ENCODE measurements around the gene KRT81. TPM values are rescaled to one million over a fixed set of nuclear protein-coding genes. Genes with fewer than 3 reads are reported as not detected.
A peak's percentile ranks its signal among the peaks of the same experiment; 100 is the strongest.
"Not testable (repeated sequence)": the region's sequence is repeated elsewhere in the genome, so short reads cannot be mapped to it uniquely, and the experiment has no call there.

KRT81 gene
- total RNA-seq, 1 donor from 2014 or later = 0.83 TPM

DNA sequence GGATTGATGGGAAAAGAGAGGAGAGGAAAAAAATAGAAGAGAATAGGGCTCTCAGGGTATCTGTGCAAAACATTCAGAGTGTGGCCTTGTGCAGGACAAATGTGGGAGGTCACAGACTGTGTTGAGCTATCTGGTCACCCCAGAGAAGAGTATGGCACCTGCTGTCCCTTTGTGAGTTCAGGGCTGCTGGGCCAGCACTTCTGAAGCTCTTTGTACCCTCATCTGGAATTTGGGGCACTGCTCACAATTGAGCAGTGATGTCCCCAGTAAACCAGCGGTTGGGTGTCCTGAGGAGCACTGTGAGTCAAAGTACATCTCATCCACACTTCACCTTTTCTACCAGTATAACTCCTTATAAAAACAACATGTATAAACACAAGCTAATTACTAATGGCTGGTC, 2.6 kb upstream of the KRT81 start:
- H3K27me3 Mint-ChIP-seq (ENCODE audit: unreplicated experiment) = peaks cover 57% of the 10 kb centered on the region
- no peak overlapping the region for H3K27ac Mint-ChIP-seq (ENCODE audit: unreplicated experiment)
- no peaks in the 10 kb centered on the region for H3K36me3 Mint-ChIP-seq (ENCODE audit: unreplicated experiment)

DNA sequence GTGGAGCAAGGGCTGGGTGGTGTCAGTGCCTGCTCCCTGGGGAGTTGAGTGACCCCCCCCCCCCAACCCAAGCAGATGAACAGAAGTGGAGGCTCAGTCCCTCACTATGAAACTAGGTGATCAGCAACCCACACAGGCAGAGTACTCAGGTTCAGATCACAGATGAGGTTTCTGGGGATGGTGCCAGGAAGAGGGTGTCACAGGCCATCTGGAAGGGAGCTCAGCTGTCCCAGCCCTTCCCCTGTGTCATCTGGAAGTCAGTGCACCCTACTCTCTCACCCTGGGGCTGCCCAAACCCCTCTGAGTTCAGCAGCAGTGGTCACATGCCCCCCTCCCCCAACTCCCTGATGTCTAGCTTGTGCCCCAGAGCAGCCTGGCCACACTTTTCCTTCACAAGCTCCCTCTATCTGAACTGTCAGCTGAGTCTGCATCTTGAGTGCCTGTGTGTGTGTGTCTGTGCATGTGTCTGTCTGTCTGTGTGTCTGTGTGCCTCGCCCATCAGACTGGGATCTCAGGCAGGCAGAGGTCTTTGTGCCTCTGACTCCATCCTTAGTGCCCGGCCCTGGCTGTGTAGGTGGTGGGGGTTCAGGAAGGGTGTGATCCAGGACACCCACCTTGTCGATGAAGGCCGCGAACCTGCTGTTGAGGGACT, 725 bp downstream of the KRT81 start:
- peaks cover 31% of the 10 kb centered on the region for H3K27me3 Mint-ChIP-seq (ENCODE audit: unreplicated experiment)
- not testable (repeated sequence) for H3K4me3 Mint-ChIP-seq (ENCODE audit: unreplicated experiment); H3K9me3 Mint-ChIP-seq (ENCODE audit: unreplicated experiment)

More for the DNA sequence above, 2.6 kb upstream of the KRT81 start:
- Mint-ChIP-seq H3K9me3 (ENCODE audit: unreplicated experiment) (no peaks in the 10 kb centered on the region), H3K4me3 (ENCODE audit: unreplicated experiment) (no peak overlapping the region), H3K4me1 (ENCODE audit: unreplicated experiment) (no peaks in the 10 kb centered on the region)
- DNase-seq (ENCODE audit: extremely low spot score, unreplicated experiment) = peak; percentile 21
- TF ChIP-seq, protein P1, sequence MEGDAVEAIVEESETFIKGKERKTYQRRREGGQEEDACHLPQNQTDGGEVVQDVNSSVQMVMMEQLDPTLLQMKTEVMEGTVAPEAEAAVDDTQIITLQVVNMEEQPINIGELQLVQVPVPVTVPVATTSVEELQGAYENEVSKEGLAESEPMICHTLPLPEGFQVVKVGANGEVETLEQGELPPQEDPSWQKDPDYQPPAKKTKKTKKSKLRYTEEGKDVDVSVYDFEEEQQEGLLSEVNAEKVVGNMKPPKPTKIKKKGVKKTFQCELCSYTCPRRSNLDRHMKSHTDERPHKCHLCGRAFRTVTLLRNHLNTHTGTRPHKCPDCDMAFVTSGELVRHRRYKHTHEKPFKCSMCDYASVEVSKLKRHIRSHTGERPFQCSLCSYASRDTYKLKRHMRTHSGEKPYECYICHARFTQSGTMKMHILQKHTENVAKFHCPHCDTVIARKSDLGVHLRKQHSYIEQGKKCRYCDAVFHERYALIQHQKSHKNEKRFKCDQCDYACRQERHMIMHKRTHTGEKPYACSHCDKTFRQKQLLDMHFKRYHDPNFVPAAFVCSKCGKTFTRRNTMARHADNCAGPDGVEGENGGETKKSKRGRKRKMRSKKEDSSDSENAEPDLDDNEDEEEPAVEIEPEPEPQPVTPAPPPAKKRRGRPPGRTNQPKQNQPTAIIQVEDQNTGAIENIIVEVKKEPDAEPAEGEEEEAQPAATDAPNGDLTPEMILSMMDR (IDR thresholded peaks at IDR 0.05) = no peak

DNA sequence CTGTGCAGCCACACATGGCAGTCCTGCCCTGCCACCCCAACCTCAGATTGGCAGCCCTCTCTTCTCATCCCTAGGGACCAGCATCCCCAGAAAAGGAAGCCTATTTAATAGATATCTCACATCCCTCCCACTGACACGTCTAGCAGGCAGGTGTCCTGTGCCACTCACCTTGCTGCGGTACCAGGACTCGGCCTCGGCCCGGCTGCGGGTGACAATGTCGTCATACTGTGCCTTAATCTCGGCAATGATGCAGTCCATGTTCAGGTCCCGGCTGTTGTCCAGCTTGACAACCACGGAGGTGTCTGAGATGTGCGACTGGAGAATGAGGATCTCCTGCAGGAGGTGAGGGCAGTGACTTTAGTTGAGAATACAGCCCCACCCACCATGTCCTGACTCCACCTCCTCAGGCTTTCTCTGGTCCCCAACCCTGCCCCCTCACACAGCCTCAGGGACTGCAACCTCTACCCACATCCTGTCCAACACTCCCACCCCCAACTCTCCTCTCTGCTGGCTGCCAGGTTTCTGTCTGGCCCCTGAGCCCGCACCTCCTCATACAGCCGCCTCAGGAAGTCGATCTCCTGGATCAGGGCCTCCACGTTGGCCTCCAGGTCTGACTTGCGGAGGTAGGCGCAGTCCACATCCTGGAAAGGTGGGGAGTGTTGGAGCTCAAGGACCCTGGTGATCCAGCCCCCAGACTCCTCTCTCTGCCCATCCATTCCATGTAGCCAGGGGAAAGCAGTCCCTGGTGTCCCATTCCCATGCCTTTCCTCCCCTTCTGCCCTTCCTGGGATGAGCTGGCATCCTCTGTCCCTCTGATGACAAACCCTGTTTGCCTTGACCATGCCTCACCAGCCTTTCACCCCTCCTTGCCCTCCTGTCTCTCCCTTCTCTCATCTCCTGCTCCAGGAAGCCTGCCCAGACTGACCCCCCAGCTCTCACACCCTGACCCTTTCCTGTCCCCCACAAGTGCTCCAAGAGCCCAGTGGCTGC, 3.2 kb downstream of the KRT81 start:
- peak; percentile 75 for DNase-seq (ENCODE audit: extremely low spot score, unreplicated experiment)
- H3K4me3 Mint-ChIP-seq (ENCODE audit: unreplicated experiment); H3K4me1 Mint-ChIP-seq (ENCODE audit: unreplicated experiment): not testable (repeated sequence)

More for the DNA sequence above, 725 bp downstream of the KRT81 start:
- not testable (repeated sequence) for H3K4me1 Mint-ChIP-seq (ENCODE audit: unreplicated experiment); H3K27ac Mint-ChIP-seq (ENCODE audit: unreplicated experiment); H3K36me3 Mint-ChIP-seq (ENCODE audit: unreplicated experiment); DNase-seq (ENCODE audit: extremely low spot score, unreplicated experiment)

DNA sequence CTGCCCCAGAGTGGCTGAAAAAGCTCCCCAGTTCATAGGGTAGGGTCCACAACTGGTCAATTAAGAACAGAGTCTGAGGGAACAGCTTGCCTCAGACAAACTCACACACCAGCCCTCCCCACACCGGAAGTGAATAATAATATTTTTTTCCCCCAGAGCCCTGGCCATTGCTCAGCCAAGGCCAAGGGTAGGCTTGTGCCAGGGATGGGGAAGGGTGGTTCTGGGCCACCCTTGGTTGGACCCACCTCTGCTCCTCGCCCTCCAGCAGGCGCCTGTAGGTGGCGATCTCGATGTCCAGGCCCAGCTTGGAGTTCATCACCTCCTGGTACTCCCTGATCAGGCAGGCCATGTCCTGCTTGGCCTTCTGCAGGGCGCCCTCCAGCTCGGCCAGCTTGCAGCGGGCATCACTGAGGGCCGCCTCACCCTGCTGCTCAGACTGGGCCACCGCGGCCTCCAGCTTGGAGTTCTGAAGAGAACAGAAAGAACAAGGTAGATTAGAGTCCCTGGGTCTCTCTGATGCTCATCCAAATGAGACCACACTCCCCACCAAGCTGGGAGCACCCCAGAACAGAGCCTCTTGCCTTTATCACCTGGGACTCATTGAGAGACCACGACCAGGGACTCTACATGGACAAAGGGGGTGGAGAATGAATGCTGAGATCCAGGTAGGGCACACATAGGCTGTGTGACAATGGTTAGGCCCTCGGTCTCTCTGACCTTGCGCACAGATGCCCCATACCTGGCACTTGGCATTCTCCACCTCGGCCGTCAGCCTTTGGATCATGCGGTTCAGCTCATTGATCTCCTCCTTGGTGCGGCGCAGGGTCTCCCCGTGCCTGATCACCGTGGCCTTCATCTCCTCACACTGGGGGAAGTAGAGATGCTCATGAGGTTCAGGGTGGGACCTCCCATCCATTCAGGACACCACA, 4.2 kb downstream of the KRT81 start:
- peaks cover 11% of the 10 kb centered on the region for H3K4me1 Mint-ChIP-seq (ENCODE audit: unreplicated experiment)
- peak; percentile 65 for DNase-seq (ENCODE audit: extremely low spot score, unreplicated experiment)
- not testable (repeated sequence) for H3K27ac Mint-ChIP-seq (ENCODE audit: unreplicated experiment); H3K27me3 Mint-ChIP-seq (ENCODE audit: unreplicated experiment); H3K9me3 Mint-ChIP-seq (ENCODE audit: unreplicated experiment); H3K4me3 Mint-ChIP-seq (ENCODE audit: unreplicated experiment); H3K36me3 Mint-ChIP-seq (ENCODE audit: unreplicated experiment)
- TF ChIP-seq, protein P1 (IDR thresholded peaks at IDR 0.05) = peak; percentile 11

More for the DNA sequence above, 3.2 kb downstream of the KRT81 start:
- H3K27ac Mint-ChIP-seq (ENCODE audit: unreplicated experiment); H3K9me3 Mint-ChIP-seq (ENCODE audit: unreplicated experiment); H3K36me3 Mint-ChIP-seq (ENCODE audit: unreplicated experiment): not testable (repeated sequence)
- peaks cover 13% of the 10 kb centered on the region for H3K27me3 Mint-ChIP-seq (ENCODE audit: unreplicated experiment)

DNA sequence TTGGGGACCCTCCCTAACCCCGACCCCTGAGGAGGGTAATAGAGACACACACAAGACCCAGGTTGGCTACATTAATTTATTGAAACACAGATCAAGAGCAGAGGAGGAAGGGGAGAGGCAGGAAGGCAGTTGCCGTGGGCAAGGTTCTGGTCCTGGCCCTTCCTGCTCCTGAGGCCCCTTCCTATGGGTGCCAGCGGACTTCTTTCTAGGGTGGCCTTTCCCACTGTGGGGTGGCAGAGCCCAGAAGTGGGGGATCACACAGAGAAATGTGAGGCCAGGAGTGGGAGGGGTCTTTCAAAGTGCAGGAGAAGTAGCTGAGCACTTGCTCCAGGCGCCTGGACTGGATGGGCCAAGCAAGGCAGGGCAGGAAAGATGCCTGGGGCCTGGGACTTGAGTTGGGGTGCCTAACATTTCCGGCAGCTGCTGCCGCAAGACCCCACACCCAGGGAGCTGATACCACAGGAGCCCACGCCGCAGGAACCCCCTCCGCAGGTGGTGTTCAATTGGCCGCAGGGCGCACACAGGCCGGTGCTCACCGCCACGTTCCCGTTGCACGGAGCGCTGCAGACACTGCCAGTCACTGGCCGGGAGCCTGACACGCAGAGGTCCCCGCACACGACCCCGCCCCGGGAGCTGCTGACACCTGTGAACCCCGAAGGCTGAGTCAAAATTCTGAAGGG, 5.3 kb downstream of the KRT81 start:
- Mint-ChIP-seq H3K36me3 (ENCODE audit: unreplicated experiment) (no peaks in the 10 kb centered on the region), H3K27ac (ENCODE audit: unreplicated experiment) (no peak overlapping the region), H3K27me3 (ENCODE audit: unreplicated experiment) (no peaks in the 10 kb centered on the region), H3K9me3 (ENCODE audit: unreplicated experiment) (no peaks in the 10 kb centered on the region), H3K4me1 (ENCODE audit: unreplicated experiment) (peaks cover 21% of the 10 kb centered on the region), H3K4me3 (ENCODE audit: unreplicated experiment) (no peak overlapping the region)
- peak; percentile 79 for DNase-seq (ENCODE audit: extremely low spot score, unreplicated experiment)
- TF ChIP-seq, protein P1 (IDR thresholded peaks at IDR 0.05) = no peak

All from osteocyte (in vitro differentiated cells).